HG02610 (cell line): Measurements from ENCODE around the gene TRIM3.

Experiments
- ATAC-seq: cut with Tn5 transposase; IDR thresholded peaks from one replicate; pipeline ENCODE4 v1.9.1; 2021; ENCODE audit warnings: mild to moderate bottlenecking, moderate library complexity; ENCODE audit not compliant: unreplicated experiment

TRIM3 gene

DNA sequence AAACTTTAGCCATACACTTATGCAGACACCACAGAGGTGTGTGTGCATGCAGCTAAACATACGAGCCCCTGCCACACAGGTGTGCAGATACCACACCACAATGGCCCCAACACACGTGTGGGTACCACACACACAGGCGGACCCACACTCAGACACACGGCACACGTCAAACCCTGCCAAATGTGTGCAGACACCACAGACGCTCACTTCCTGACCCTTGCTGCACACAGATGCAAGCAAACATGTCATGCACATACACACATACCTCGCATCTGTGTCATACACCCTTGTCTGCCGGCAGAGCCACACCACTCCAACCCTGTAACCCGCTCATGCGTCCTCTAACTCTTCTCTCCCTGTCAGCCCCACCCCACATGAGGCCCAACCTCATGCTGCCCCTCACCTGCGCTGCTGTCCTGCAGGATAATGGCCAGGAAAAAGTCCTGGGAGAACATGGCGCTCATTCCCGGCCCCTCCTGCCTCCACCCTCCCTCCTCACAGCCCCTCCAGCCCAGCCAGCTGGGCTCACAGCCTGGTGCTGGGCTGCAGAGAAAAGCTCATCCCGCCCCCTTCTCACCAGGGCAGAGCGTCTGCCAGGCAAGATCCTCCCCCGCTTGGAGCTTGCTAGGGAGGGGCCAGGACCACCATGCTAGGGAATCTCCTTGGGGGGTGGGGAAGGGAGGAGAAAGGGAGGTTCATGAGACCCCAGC is 69.2 kb downstream of the TRIM3 start:
- ATAC-seq, result no peak

DNA sequence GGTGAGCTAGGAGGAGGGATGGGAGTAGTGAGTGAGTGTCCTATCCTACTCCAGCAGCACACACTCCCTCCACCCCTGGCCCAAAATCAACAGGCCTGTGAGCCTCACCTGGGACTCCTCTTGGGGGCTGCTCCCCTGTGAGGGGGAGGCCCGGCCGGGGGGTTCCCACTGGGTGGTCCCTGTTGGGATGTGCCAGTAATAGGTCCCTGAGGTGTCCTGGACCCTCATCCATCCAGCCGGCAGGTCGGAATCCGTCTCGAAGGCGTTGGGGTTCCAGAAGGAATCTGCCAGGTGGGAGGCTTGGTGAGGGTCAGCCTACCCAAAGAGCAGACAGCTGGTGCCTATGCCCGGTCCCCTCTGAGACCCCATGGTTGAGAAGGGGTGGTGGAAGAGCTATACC is 70.2 kb downstream of the TRIM3 start:
- no peak for ATAC-seq

DNA sequence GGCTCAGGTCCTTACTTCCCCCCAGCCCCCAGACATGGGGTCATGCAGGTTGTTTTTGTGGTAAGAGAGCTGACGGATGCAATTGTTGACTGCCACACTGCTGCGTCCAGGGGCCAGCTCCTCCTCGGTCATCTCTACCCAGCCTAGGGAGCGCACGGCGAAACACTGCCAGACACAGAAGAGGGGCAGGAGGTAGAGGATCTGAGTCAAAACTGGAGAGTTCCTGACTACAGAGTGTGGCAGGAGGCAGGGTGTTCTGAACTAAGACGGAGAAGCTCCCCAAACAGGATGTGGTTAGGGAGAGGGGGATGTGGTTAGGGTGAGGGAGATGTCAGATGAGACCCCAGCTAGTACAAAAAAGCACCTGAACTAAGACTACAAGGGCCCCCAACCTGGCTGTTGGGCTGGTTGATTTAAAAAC is 71.2 kb downstream of the TRIM3 start:
- peak; percentile 96 for ATAC-seq

DNA sequence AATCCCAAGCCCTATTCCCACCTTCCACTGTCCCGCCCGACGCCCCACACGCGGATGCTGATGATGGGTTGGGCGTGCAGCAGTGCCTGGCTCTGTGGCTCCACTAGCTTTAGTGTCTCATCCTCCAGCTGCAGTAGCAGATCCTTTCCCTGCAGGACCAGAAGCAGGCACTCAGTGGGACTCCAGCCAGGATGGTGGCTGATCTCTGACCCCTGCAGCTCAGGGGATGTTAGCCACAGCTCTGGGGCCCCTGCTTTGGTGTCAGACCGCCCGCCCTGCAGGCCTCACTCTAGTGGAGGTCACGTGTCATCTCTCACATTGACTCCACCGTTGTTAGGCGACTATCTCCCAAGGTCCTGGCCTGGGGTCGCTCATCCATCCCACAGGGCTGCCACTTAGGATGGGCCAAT is 71.7 kb downstream of the TRIM3 start:
- ATAC-seq, result peak; percentile 33

DNA sequence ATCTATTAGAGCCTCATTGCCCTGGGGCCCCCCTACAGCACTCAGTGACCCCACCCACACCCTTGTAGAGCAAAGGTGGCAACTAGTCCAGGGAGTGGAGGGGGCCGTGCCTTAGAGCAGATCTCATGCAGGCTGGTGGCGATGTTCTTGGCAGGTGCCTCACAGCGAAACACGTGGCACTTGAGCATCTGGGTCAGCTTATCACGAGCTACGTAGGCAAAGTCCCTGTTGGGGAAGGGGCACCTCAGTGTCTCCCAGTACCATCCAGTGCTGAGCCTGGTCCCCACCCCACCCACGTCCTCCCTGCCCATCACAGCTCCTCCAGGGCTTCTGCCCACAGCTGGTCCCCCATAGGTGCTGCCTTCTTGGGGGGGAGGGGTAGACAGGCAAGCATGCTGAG is 72.3 kb downstream of the TRIM3 start:
- ATAC-seq, result no peak

DNA sequence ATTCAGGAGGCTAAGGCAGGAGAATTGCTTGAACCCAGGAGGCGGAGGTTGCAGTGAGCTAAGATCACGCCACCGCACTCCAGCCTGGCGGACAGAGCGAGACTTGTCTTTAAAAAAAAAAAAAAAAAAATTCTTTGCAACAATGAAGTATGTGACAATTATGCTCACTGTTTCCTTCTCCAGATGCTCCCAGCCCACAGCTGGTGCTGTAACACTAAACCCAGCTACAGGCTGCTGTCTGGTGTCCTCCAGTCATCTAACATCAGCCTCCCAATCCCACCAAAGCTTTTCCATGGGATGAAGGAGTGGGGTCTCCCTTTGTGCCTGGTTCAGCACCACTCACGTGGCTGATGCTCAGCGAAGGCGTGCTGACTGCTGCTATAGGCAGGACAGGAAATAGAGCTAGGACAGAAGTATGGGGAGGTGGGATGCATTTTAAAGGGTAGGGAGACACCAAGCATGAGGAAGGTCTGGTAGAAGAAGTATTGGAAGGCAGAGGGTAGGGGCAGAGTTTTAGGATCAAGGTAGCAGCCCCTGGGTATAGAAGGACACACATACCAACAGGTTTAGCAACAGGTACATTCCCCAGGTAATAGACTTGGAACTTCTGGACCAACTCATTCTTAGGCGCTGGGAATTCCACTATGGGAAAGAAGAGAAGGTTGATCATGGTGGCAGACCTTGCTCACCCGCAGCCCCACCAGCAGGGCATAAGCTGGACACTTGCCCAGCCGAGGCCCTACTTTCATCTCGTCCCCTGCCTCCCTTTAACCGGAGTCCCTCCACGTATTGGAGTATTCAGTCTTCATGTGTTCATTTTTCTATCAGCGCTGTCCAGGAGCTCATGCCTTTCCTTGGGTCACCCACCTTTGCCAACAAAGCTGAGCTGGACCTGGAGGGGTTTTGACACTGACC is 73.1 kb downstream of the TRIM3 start:
- ATAC-seq, result no peak
